Prostate gland (tissue), 2 donors: ENCODE data around the gene LGALS4.

Experiments used
- CTCF ChIP-seq, 4 experiments: fragments of 200-600 bp in 2 of 4; fragments of 450-650 bp in 2 of 4; sonication (generic) in 2 of 4; IDR thresholded peaks; 1 replicate in 3 of 4; 2 replicates in 1 of 4; pipeline ENCODE4 v1.5.1; 2016 to 2019; ENCODE audit warnings: antibody characterized with exemption in 4 of 4, mild to moderate bottlenecking in 2 of 4, moderate library complexity in 2 of 4
- POLR2A ChIP-seq: fragments of 450-650 bp; IDR thresholded peaks from one replicate; pipeline ENCODE4 v1.6.1; 2016; ENCODE audit warnings: antibody characterized with exemption, mild to moderate bottlenecking

- TF ChIP-seq CTCF (IDR thresholded peaks at IDR 0.05) (no peak), POLR2A (no peak)
Observed at GRCh38 chr19:38784224-38784623, 28.5 kb downstream of the LGALS4 start.
